Peyer's patch (tissue), 4 donors: ENCODE results near the gene UBE2J2. TPM values are rescaled to one million over a fixed set of nuclear protein-coding genes. Genes with fewer than 3 reads are reported as not detected.
A peak's percentile ranks its signal among the peaks of the same experiment; 100 is the strongest.

Experiments used
- DNase-seq, 3 donors: peaks; one replicate each; pipeline ENCODE4 v3.0.0-alpha.2; 2017 to 2019
- H3K27ac ChIP-seq, 4 donors: fragments of 200-600 bp; sonication (generic); one replicate each; pipeline ENCODE4 v1.5.1; 2016 to 2019
- H3K27me3 ChIP-seq, 2 donors: fragments of 200-600 bp; sonication (generic); one replicate each; pipeline ENCODE4 v1.5.1; 2019
- H3K36me3 ChIP-seq, 3 donors: fragments of 200-600 bp; sonication (generic); one replicate each; pipeline ENCODE4 v1.5.1; 2016 to 2019
- H3K4me1 ChIP-seq, 4 donors: fragments of 200-600 bp; sonication (generic); one replicate each; pipeline ENCODE4 v1.5.1; 2016 to 2019
- H3K4me3 ChIP-seq, 4 donors: fragments of 200-600 bp; sonication (generic); 1 replicate in 3 of 4; 2 replicates in 1 of 4; pipeline ENCODE4 v1.5.1; 2016 to 2019; ENCODE audit warnings: mild to moderate bottlenecking in 1 of 4
- H3K9me3 ChIP-seq, 4 donors: fragments of 200-600 bp; sonication (generic); one replicate each; pipeline ENCODE4 v1.5.1; 2016 to 2019; ENCODE audit warnings: mild to moderate bottlenecking in 1 of 4
- POLR2A ChIP-seq, 2 donors: fragments of 450-650 bp; IDR thresholded peaks; one replicate each; pipeline ENCODE4 v1.5.1; 2017; ENCODE audit warnings: antibody characterized with exemption in 2 of 2, mild to moderate bottlenecking in 2 of 2, moderate library complexity in 2 of 2
- total RNA-seq, 4 donors: library from RNA; depleted of rRNA; stranded (reverse); fragments of >200 nt; gene quantifications; one replicate each; pipeline ENCODE4 v1.1.0, GENCODE V29; 2016
- TF ChIP-seq, protein P1 (sequence below), 6 experiments: fragments of 450-650 bp in 4 of 6; fragments of 200-600 bp in 2 of 6; sonication (generic) in 1 of 6; IDR thresholded peaks; one replicate each; pipeline ENCODE4 v1.5.1; 2017 to 2019; ENCODE audit warnings: antibody characterized with exemption in 6 of 6, mild to moderate bottlenecking in 3 of 6, moderate library complexity in 1 of 6

The UBE2J2 gene
- total RNA-seq, 4 donors from 2014 or later = 25.6 to 64.2 (median 55.3) TPM

- Histone ChIP-seq H3K27me3 (peaks cover 0 to 26% of the 10 kb centered on the region in 2 donors), H3K9me3 (no peaks in the 10 kb centered on the region), H3K27ac (peak overlapping the region in 3 of 4 donors; percentile 10 to 36 (median 34)), H3K36me3 (no peaks in the 10 kb centered on the region), H3K4me1 (peaks cover 0 to 11% (median 3%) of the 10 kb centered on the region in 4 donors), H3K4me3 (peak overlapping the region in 3 of 4 donors; percentile 32 to 56 (median 52))
- peak; percentile 44 to 57 for TF ChIP-seq POLR2A (IDR thresholded peaks at IDR 0.05)
- TF ChIP-seq, protein P1, sequence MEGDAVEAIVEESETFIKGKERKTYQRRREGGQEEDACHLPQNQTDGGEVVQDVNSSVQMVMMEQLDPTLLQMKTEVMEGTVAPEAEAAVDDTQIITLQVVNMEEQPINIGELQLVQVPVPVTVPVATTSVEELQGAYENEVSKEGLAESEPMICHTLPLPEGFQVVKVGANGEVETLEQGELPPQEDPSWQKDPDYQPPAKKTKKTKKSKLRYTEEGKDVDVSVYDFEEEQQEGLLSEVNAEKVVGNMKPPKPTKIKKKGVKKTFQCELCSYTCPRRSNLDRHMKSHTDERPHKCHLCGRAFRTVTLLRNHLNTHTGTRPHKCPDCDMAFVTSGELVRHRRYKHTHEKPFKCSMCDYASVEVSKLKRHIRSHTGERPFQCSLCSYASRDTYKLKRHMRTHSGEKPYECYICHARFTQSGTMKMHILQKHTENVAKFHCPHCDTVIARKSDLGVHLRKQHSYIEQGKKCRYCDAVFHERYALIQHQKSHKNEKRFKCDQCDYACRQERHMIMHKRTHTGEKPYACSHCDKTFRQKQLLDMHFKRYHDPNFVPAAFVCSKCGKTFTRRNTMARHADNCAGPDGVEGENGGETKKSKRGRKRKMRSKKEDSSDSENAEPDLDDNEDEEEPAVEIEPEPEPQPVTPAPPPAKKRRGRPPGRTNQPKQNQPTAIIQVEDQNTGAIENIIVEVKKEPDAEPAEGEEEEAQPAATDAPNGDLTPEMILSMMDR (IDR thresholded peaks at IDR 0.05) = peak in 2 of 6 experiments; percentile 25 to 27
- peak in 2 of 3 donors; percentile 83 to 84 for DNase-seq
Measured at GRCh38 chr1:1244192-1244811, 29.4 kb downstream of the UBE2J2 start.

DNA sequence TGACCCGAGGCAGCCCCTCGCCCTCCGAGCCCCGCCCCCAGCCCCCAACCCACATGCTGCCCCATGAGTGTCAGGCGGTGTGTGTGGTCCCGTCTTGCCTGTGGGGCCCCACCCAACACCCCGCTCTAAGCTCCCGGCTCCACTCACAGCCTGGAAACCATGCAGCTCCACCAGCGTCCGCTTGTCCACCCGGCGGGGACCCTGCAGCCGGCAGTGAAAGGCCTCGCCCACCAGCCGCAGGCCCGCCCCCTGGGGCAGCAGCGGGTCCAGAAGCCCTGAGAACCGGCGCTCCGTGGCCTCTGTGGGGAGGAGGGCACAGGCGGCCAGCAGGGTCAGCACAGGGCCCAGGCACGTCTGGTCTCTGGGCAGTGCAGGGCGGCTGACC is 29.9 kb downstream of the UBE2J2 start:
- TF ChIP-seq, protein P1 (IDR thresholded peaks at IDR 0.05) = no peak
- TF ChIP-seq POLR2A (IDR thresholded peaks at IDR 0.05) = no peak
- DNase-seq = no peak
- Histone ChIP-seq H3K27me3 (peaks cover 0 to 31% of the 10 kb centered on the region in 2 donors), H3K9me3 (no peaks in the 10 kb centered on the region), H3K27ac (peak overlapping the region in 3 of 4 donors; percentile 10 to 36 (median 34)), H3K4me3 (peak overlapping the region in 3 of 4 donors; percentile 32 to 56 (median 52)), H3K4me1 (peaks cover 0 to 11% (median 3%) of the 10 kb centered on the region in 4 donors), H3K36me3 (no peaks in the 10 kb centered on the region)

- Histone ChIP-seq H3K9me3 (no peaks in the 10 kb centered on the region), H3K36me3 (no peaks in the 10 kb centered on the region), H3K4me1 (peaks cover 0 to 16% (median 3%) of the 10 kb centered on the region in 4 donors), H3K4me3 (peak overlapping the region in 3 of 4 donors; percentile 32 to 56 (median 52)), H3K27ac (no peak overlapping the region), H3K27me3 (peaks cover 0 to 35% of the 10 kb centered on the region in 2 donors)
- no peak for DNase-seq
- TF ChIP-seq POLR2A (IDR thresholded peaks at IDR 0.05) = no peak
- TF ChIP-seq, protein P1 (IDR thresholded peaks at IDR 0.05) = no peak
Measured at GRCh38 chr1:1243266-1243660, 30.4 kb downstream of the UBE2J2 start.

DNA sequence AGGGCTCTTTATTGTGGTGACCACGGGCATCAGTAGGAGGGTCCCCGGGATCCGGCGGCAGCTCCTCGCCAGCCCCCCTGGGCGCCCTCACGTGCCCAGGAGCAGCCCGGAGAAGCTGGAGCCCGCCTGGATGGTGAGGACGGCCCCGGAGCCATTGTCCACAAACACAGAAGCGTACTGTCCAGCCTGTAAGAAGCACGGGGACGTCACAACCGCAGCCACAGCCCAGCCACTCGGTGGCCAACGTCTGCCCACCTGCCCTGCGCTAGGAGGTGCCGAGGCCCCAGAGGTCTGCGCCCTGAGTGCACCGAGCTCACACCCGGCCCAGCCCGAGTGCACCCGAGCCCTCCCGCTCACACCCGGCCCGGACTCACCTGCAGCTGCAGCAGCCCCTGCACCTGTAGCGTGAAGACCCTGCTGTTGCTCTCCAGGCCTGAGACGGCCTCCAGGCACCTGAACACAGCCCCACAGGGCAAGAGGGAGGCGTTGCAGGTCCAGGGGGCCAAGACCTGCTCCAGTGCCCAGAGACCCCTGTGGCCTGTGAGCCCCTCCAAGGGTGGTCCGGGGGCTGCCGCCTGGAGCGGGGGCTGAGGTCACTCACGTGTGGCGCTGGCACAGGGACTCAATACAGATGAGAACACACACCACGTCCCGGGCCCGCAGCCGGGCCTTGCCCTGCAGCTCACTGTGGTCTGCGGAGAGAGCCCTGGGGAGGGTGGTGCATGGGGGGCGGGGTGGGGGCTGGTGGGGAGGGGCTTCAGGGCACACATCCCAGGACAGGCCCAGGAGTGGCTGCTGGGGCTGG is 31.0 kb downstream of the UBE2J2 start:
- Histone ChIP-seq H3K27ac (no peak overlapping the region), H3K4me3 (peak overlapping the region in 1 of 4 donors; percentile 52), H3K27me3 (peaks cover 0 to 35% of the 10 kb centered on the region in 2 donors), H3K9me3 (no peaks in the 10 kb centered on the region), H3K36me3 (no peaks in the 10 kb centered on the region), H3K4me1 (peaks cover 3 to 22% (median 5%) of the 10 kb centered on the region in 4 donors)
- no peak for DNase-seq
- no peak for TF ChIP-seq POLR2A (IDR thresholded peaks at IDR 0.05)
- TF ChIP-seq, protein P1 (IDR thresholded peaks at IDR 0.05) = no peak

DNA sequence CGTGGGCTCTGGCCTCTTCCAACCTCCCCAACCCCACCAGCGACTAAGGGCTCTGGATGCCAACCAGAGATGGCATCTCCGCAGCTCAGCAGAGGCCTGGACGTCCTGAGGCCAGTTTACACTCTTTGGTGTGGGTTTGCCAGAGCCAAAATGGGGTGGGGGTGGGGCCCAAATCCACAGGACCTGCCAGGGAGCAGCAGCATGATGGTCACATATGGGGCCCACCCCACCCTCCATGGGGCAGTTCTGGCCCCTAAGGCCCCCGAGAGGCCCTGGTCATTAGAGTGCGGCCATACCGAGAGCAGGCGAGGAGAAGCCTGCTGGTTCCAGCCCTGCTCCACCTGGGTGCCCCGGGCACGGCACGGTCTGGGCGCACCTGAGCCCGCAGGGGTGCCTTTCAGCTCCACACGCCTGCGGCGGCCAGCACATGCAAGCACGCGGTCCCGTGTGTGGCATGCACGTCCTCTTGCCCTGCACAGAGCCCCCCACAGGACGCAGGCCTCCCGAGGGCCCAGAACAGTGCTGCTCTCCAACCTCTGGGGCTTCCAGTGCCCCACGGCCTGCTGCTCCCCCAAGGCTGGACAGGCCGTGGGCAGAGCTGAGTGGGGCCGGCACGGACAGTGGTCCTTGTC is 31.9 kb downstream of the UBE2J2 start:
- H3K27me3 ChIP-seq = peaks cover 0 to 28% of the 10 kb centered on the region in 2 donors
- H3K4me1 ChIP-seq = peaks cover 3 to 29% (median 5%) of the 10 kb centered on the region in 4 donors
- TF ChIP-seq, protein P1 (IDR thresholded peaks at IDR 0.05) = no peak
- TF ChIP-seq POLR2A (IDR thresholded peaks at IDR 0.05) = no peak
- no peak overlapping the region for H3K27ac ChIP-seq
- no peaks in the 10 kb centered on the region for H3K9me3 ChIP-seq
- H3K36me3 ChIP-seq = no peaks in the 10 kb centered on the region
- H3K4me3 ChIP-seq = no peak overlapping the region
- no peak for DNase-seq
